Activated naive CD4-positive, alpha-beta T cell treated with anti-CD3 and anti-CD28 coated beads for 36 hours (primary cell): ENCODE data around the gene METAP1. TPM values are rescaled to one million over a fixed set of nuclear protein-coding genes. Genes with fewer than 3 reads are reported as not detected.
"Not testable (repeated sequence)": the region's sequence is repeated elsewhere in the genome, so short reads cannot be mapped to it uniquely, and the experiment has no call there.

Experiments
- CTCF ChIA-PET: fragments of 350-600 bp; sonication (Branson Sonifier 250); formaldehyde crosslinking; loops from one replicate; lab custom pipeline; 2021; ENCODE audit warnings: antibody characterized with exemption; lab: Charles Lee
- DNase-seq: peaks from one replicate; pipeline ENCODE4 v3.0.0-alpha.2; 2020
- H3K27ac Mint-ChIP-seq: one replicate; pipeline ENCODE4 v1.8.0; 2021; ENCODE audit warnings: mild to moderate bottlenecking, mixed read lengths
- H3K27me3 Mint-ChIP-seq: one replicate; pipeline ENCODE4 v1.8.0; 2021; ENCODE audit warnings: low read depth, mixed read lengths
- H3K36me3 Mint-ChIP-seq: one replicate; pipeline ENCODE4 v1.8.0; 2021; ENCODE audit warnings: low read depth, mixed read lengths
- H3K4me1 Mint-ChIP-seq: one replicate; pipeline ENCODE4 v1.8.0; 2021; ENCODE audit warnings: low read depth, mixed read lengths
- H3K4me3 Mint-ChIP-seq: one replicate; pipeline ENCODE4 v1.8.0; 2021; ENCODE audit warnings: mild to moderate bottlenecking, moderate library complexity, mixed read lengths
- H3K9me3 Mint-ChIP-seq: one replicate; pipeline ENCODE4 v1.8.0; 2021; ENCODE audit warnings: mixed read lengths
- intact Hi-C: fragments of 100-400 bp; cut with micrococcal nuclease; formaldehyde crosslinking; loops from one replicate; pipeline ENCODE4 v1.15.1; 2023
- total RNA-seq, 2 experiments: library from RNA; stranded (reverse); gene quantifications; one replicate each; pipeline ENCODE4 v1.2.3, GENCODE V29; 2021

METAP1 gene
- total RNA-seq, 2 experiments from 2014 or later = 65.6 to 70.1 TPM

GRCh38 chr4:98969878-98970785 is 25.4 kb upstream of the METAP1 start:
- H3K4me1 Mint-ChIP-seq = no peaks in the 10 kb centered on the region
- no peak overlapping the region for H3K27ac Mint-ChIP-seq
- H3K27me3 Mint-ChIP-seq = peaks cover 5% of the 10 kb centered on the region
- DNase-seq = no peak
- H3K9me3 Mint-ChIP-seq = no peaks in the 10 kb centered on the region
- H3K36me3 Mint-ChIP-seq = no peaks in the 10 kb centered on the region
- intact Hi-C loops = no loop called here
- no peak overlapping the region for H3K4me3 Mint-ChIP-seq
- CTCF ChIA-PET = interaction anchor here (0.6 kb wide), 1 partner anchor 28 kb away, joined by 3 read pairs; no protein-coding TSS in a partner anchor

GRCh38 chr4:98976716-98977115 is 18.8 kb upstream of the METAP1 start:
- no peak overlapping the region for H3K27ac Mint-ChIP-seq
- intact Hi-C loops = no loop called here
- no peaks in the 10 kb centered on the region for H3K36me3 Mint-ChIP-seq
- H3K27me3 Mint-ChIP-seq = peaks cover 2% of the 10 kb centered on the region
- H3K4me1 Mint-ChIP-seq = no peaks in the 10 kb centered on the region
- CTCF ChIA-PET = no interaction called here
- no peaks in the 10 kb centered on the region for H3K9me3 Mint-ChIP-seq
- DNase-seq = no peak
- no peak overlapping the region for H3K4me3 Mint-ChIP-seq

- DNase-seq = no peak
- no peaks in the 10 kb centered on the region for H3K36me3 Mint-ChIP-seq
- peaks cover 2% of the 10 kb centered on the region for H3K27me3 Mint-ChIP-seq
- H3K4me3 Mint-ChIP-seq = no peak overlapping the region
- H3K27ac Mint-ChIP-seq = no peak overlapping the region
- no peaks in the 10 kb centered on the region for H3K9me3 Mint-ChIP-seq
- H3K4me1 Mint-ChIP-seq = no peaks in the 10 kb centered on the region
- CTCF ChIA-PET = no interaction called here
- intact Hi-C loops = no loop called here
These were observed 18.0 kb upstream of the METAP1 start for GRCh38 chr4:98977557-98977956.

GRCh38 chr4:98987720-98988119 is 7.8 kb upstream of the METAP1 start:
- H3K4me3 Mint-ChIP-seq = no peak overlapping the region
- DNase-seq = no peak
- peaks cover 3% of the 10 kb centered on the region for H3K27me3 Mint-ChIP-seq
- CTCF ChIA-PET = no interaction called here
- H3K9me3 Mint-ChIP-seq = no peaks in the 10 kb centered on the region
- H3K4me1 Mint-ChIP-seq = no peaks in the 10 kb centered on the region
- H3K27ac Mint-ChIP-seq = no peak overlapping the region
- intact Hi-C loops = no loop called here
- H3K36me3 Mint-ChIP-seq = no peaks in the 10 kb centered on the region

- H3K4me3 Mint-ChIP-seq, intact Hi-C loops, H3K9me3 Mint-ChIP-seq, H3K27ac Mint-ChIP-seq, H3K36me3 Mint-ChIP-seq, H3K27me3 Mint-ChIP-seq, DNase-seq: not testable (repeated sequence)
- CTCF ChIA-PET = interaction anchor here (0.5 to 5.2 kb wide), 7 partner anchors 25 to 525 kb away, joined by 3 to 162 read pairs (median 3); no protein-coding TSS in a partner anchor
- peaks cover 20% of the 10 kb centered on the region for H3K4me1 Mint-ChIP-seq
These were observed 2.7 kb upstream of the METAP1 start for GRCh38 chr4:98992835-98993234.

GRCh38 chr4:98993419-98994071 is 2.0 kb upstream of the METAP1 start:
- CTCF ChIA-PET = interaction anchor here (1.0 to 5.2 kb wide), 6 partner anchors 25 to 526 kb away, joined by 3 to 162 read pairs (median 4); no protein-coding TSS in a partner anchor
- no peak for DNase-seq
- peaks cover 26% of the 10 kb centered on the region for H3K4me1 Mint-ChIP-seq
- no peak overlapping the region for H3K4me3 Mint-ChIP-seq
- intact Hi-C loops = loop anchor here (2.0 kb wide), 1 partner anchor 957 kb away; the partner anchor contains the start of gene H2AZ1
- no peaks in the 10 kb centered on the region for H3K27me3 Mint-ChIP-seq
- H3K9me3 Mint-ChIP-seq = no peaks in the 10 kb centered on the region
- H3K36me3 Mint-ChIP-seq = no peaks in the 10 kb centered on the region
- H3K27ac Mint-ChIP-seq = no peak overlapping the region

- peak overlapping the region; percentile 92 for H3K27ac Mint-ChIP-seq
- peak overlapping the region; percentile 84 for H3K4me3 Mint-ChIP-seq
- no peaks in the 10 kb centered on the region for H3K36me3 Mint-ChIP-seq
- H3K4me1 Mint-ChIP-seq = peaks cover 31% of the 10 kb centered on the region
- no peak for DNase-seq
- no peaks in the 10 kb centered on the region for H3K9me3 Mint-ChIP-seq
- intact Hi-C loops = loop anchor here (1.0 to 5.0 kb wide), 16 partner anchors 62 to 956 kb away; partner anchors contain the start of genes ADH5, EIF4E, H2AZ1 and STPG2
- H3K27me3 Mint-ChIP-seq = no peaks in the 10 kb centered on the region
- CTCF ChIA-PET = interaction anchor here (0.8 to 5.2 kb wide), 20 partner anchors 13 to 529 kb away, joined by 3 to 162 read pairs (median 5); partner anchors contain the start of genes ADH5 and EIF4E
These were observed 893 bp upstream of the METAP1 start for GRCh38 chr4:98994474-98995182.

- peaks cover 45% of the 10 kb centered on the region for H3K4me1 Mint-ChIP-seq
- intact Hi-C loops = loop anchor here (2.0 to 5.0 kb wide), 2 partner anchors 33 to 549 kb away; no protein-coding TSS in a partner anchor
These were observed 689 bp downstream of the METAP1 start for GRCh38 chr4:98996056-98996764.

GRCh38 chr4:98996765-98997068 is 1.2 kb downstream of the METAP1 start:
- Mint-ChIP-seq H3K27ac (peak overlapping the region; percentile 39), H3K9me3 (no peaks in the 10 kb centered on the region), H3K36me3 (no peaks in the 10 kb centered on the region), H3K4me1 (peaks cover 45% of the 10 kb centered on the region), H3K4me3 (peak overlapping the region; percentile 78), H3K27me3 (no peaks in the 10 kb centered on the region)
- intact Hi-C loops = loop anchor here (2.0 to 5.0 kb wide), 2 partner anchors 32 to 549 kb away; no protein-coding TSS in a partner anchor
- CTCF ChIA-PET = interaction anchor here (0.7 to 5.2 kb wide), 4 partner anchors 10 to 69 kb away, joined by 3 to 162 read pairs (median 14); partner anchors contain the start of gene EIF4E
- no peak for DNase-seq

More at GRCh38 chr4:98996056-98996764, 689 bp downstream of the METAP1 start:
- peak; percentile 25 for DNase-seq
- CTCF ChIA-PET = interaction anchor here (0.6 to 5.2 kb wide), 9 partner anchors 11 to 409 kb away, joined by 3 to 162 read pairs (median 6); partner anchors contain the start of genes ADH5 and EIF4E
- Mint-ChIP-seq H3K36me3 (no peaks in the 10 kb centered on the region), H3K4me3 (peak overlapping the region; percentile 78), H3K27me3 (no peaks in the 10 kb centered on the region), H3K9me3 (no peaks in the 10 kb centered on the region), H3K27ac (peak overlapping the region; percentile 39)

GRCh38 chr4:98997166-98997565 is 1.6 kb downstream of the METAP1 start:
- Mint-ChIP-seq H3K36me3 (no peaks in the 10 kb centered on the region), H3K27ac (peak overlapping the region; percentile 26), H3K9me3 (no peaks in the 10 kb centered on the region), H3K27me3 (no peaks in the 10 kb centered on the region), H3K4me3 (peak overlapping the region; percentile 12), H3K4me1 (peaks cover 50% of the 10 kb centered on the region)
- CTCF ChIA-PET = interaction anchor here (0.7 to 5.2 kb wide), 3 partner anchors 10 to 58 kb away, joined by 3 to 162 read pairs (median 14); no protein-coding TSS in a partner anchor
- no peak for DNase-seq
- intact Hi-C loops = loop anchor here (2.0 to 5.0 kb wide), 2 partner anchors 32 to 550 kb away; no protein-coding TSS in a partner anchor

GRCh38 chr4:98998551-98998950 is 3.0 kb downstream of the METAP1 start:
- Mint-ChIP-seq H3K4me1 (peaks cover 61% of the 10 kb centered on the region), H3K36me3 (no peaks in the 10 kb centered on the region), H3K27ac (no peak overlapping the region), H3K4me3 (no peak overlapping the region), H3K9me3 (no peaks in the 10 kb centered on the region), H3K27me3 (no peaks in the 10 kb centered on the region)
- intact Hi-C loops = loop anchor here (5.0 kb wide), 1 partner anchor 551 kb away; no protein-coding TSS in a partner anchor
- no peak for DNase-seq
- CTCF ChIA-PET = interaction anchor here (0.7 to 1.0 kb wide), 3 partner anchors 57 to 521 kb away, joined by 3 to 4 read pairs (median 3); no protein-coding TSS in a partner anchor
